NCI-H2081 (cell line): ENCODE results near the gene CEP170B.
"Not testable (repeated sequence)": the region's sequence is repeated elsewhere in the genome, so short reads cannot be mapped to it uniquely, and the experiment has no call there.

Source experiments
- DNase-seq, 2 experiments: peaks; one replicate each; lab custom pipeline; 2025; lab: John Stamatoyannopoulos, UW

CEP170B gene

GRCh38 chr14:104865081-104865630 lies at the start of gene CEP170B:
Gene CEP170B (plus strand): TSS chr14:104865268. CDS start chr14:104868451, 3,183 bp downstream.
- no peak for DNase-seq

- DNase-seq = no peak
Observed at GRCh38 chr14:104816616-104816884, 48.5 kb upstream of the CEP170B start.

DNA sequence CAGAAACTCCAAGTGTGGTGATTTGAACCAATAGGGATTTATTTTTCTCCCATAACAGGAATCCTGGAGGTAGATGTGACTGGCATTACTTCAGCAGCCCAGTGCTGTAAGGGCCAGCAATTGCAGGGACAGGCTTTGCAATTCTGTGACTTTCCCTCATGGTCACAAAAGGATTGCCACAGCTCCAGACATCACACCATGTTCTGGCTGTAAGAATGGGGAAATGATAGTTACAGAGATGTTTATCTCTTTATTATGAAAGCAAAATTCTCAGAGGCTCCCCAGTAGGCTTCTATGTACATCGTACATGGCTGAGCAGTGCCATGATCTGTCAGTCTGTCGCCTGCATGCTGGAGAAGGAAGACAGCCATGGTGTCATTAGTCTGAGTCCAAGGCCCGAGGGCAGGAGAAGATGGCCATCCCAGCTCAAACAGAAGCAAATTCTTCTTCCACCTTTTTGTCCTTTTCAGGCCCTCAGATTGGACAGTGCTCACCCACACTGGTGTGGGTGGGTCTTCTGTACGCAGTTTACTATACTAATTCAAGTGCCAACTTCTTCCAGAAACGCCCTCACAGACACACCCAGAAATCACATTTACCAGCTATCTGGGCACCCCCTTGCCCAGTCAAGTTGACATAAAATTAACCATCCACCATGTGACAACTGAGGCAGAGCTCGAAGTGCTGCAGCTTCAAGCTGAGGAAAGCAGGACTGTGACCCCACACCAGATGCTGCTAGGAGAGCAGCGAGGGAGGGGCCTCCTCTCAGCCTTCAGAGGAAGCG lies 46.9 kb upstream of the CEP170B start:
- DNase-seq = no peak

DNA sequence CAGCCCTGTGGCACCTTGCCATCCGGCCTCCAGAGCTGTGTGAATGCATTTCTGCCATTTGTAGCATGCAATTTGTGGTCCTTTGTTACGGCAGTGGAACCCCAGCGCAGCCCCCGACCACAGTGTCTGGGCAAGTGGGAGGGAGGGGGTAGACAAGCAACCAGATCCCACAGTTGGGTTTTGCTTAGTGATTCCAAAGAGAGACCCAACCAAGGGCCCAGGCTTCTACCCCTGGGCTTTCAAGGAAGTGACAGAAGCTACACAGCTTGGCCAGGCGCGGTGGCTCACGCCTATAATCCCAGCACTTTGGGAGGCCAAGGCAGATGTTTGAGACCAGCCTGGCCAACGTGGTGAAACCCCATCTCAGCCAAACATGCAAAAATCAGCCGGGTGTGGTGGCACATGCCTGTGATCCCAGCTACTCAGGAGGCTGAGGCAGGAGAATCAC lies 46.3 kb upstream of the CEP170B start:
- no peak for DNase-seq

- DNase-seq = no peak
Observed at GRCh38 chr14:104819361-104819781, 45.7 kb upstream of the CEP170B start.

DNA sequence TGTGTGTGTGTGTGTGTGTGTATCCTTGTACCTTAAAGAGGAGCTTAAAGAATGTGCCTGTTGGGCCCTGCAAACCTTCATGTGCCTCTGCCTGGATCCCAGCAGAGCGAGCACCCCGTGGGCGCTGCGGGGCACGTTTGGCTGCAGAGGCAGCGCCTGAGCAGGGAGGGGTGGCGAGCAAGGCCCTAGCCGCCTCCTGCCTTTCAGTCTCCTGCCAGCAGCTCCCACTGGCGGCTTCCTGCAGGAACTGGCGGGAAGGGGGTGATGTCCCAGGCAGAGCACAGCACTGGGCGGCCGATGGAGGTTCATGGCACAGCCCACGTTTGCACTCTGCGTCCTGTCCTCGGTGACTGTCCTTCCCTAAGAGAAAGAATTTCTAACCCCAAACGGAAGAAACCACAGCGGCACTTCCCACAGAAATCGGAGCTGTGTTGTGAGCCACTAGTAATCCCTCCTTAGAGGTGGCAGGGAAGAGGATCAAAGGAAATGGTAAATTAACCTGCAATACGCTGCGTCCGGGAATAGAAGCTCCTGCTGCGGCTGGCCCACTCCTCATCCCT lies 44.3 kb upstream of the CEP170B start:
- DNase-seq = peak in 1 of 2 experiments; percentile 56

- DNase-seq = no peak
Observed at GRCh38 chr14:104821229-104821945, 43.7 kb upstream of the CEP170B start.

DNA sequence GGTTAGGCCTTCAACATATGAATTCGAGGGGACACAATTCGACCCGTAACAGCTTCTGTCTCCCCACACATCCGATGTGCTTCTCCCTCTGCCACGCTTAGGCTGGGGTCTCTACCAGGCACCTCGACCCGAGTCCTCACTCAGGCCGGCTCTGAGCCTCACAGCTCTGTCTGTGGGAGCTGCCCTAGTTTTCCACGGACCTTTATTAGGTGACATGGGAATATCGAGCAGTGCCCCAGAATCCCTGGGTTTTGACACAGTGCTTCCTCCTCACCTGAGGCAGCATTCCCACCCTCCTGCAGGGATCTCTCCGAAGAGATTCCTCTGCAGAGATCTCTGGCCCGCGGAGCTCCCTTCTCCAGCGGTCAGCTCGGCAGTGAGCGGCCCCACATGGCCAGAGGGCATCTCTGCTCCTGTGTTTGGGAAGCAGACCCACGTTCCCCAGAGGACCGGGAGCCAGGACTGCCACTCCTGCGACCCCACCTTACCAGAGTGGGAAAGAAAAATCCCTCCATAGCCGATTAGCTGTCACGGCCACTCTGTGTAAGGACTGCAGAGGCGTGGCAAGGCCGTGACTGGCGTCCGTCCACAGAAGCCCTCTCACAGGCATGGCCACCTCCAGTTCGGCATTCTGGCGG lies 43.0 kb upstream of the CEP170B start:
- DNase-seq = no peak

- no peak for DNase-seq
Observed at GRCh38 chr14:104822821-104823615, 42.0 kb upstream of the CEP170B start.

GRCh38 chr14:104824353-104824997 lies 40.6 kb upstream of the CEP170B start:
- DNase-seq = no peak

DNA sequence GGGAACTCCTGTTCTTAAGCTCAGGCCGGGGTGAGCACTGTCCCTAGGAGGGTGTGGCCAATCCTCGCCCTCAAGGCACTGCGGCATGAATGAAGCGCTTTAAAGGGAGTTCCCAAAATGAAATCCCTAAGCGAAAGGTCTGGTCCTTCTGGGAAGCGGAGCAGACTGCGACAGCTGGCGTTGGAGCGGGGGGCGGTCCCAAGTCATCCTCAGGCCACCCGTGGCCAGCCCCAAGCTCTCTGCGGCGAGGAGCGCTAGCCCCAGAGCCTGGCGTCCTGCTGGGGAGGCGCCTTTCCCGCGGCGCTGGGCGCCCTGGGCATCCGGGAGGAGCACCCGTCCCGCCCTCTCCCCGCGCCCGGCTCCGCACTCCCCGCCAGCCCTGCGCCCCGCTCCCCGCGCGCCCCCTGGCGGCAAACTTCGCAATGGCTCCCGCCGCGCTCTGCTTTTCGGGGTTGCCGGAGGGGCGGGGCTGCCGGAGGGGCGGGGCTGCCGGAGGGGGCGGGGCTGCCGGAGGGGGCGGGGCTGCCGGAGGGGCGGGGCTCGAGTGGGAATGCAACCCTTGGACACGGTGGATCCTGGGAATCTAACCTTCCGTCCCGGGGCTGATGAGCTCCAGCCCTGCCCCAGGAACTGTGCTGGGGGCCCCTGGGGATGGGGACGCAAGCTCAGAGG lies 38.7 kb upstream of the CEP170B start:
- peak; percentile 71 to 80 for DNase-seq

GRCh38 chr14:104826861-104827176 lies 38.2 kb upstream of the CEP170B start:
- no peak for DNase-seq

DNA sequence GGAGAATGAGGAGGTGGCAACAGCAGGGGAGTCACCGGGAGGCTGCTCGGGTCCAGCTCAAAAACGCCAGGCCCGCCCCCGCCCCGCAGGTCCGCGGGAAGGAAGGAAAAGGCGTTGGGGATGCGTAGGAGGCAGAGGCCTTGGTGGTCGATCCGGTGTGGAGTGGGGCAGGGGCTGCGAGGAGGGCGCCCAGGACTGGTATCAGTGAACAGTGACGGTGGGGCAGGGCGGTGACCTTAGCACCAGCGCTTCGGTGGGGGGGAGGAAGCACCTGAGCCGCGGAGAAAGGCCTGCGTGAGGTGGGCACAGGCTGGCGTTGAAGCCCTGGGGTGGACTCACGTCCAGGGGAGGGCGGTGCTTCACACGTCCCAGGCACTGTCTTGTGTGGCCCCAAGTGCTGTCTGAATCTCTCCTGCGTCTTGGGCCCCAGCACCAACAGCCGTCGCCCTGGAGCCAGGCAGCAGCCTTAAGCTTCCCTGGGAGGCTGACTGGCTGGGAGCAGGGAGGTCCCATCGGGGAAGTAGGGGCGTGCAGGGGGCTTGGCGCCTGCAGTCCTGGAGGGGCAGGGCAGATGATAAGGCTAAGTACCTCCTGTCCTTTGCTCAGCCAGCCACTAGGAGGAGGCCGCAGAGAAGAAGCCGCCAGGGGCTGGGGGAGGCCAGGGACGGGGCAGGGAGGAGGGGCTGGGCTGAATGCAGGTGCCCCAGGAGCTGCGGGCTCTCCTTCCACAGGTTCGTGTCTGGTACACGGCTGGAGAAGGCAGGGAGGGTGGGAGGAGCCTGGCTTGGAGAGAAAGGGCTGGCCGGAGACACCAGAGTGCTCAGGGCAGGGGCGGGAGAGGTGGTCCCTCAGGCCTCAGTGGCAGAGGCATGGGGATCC lies 37.7 kb upstream of the CEP170B start:
- DNase-seq = peak; percentile 27 to 41

DNA sequence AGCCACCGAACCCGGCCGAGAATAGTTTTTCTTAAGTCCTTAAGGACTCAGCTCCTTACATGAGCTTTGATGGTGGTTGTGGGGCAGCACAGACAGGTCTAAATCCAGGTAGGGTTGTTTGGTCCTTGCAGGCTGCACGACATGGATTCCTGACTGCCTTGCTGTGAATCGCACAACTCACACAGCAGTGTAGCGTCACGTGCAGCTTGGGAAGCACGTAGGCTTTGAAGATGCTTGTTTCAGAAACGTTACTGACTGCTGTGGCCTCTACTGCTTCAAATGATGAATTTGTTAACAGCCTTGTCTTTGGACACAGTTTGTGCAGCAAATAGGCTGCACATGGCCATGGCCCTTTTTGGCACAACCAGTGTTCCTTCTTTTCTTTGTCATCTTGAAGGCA lies 34.3 kb upstream of the CEP170B start:
- DNase-seq = no peak

DNA sequence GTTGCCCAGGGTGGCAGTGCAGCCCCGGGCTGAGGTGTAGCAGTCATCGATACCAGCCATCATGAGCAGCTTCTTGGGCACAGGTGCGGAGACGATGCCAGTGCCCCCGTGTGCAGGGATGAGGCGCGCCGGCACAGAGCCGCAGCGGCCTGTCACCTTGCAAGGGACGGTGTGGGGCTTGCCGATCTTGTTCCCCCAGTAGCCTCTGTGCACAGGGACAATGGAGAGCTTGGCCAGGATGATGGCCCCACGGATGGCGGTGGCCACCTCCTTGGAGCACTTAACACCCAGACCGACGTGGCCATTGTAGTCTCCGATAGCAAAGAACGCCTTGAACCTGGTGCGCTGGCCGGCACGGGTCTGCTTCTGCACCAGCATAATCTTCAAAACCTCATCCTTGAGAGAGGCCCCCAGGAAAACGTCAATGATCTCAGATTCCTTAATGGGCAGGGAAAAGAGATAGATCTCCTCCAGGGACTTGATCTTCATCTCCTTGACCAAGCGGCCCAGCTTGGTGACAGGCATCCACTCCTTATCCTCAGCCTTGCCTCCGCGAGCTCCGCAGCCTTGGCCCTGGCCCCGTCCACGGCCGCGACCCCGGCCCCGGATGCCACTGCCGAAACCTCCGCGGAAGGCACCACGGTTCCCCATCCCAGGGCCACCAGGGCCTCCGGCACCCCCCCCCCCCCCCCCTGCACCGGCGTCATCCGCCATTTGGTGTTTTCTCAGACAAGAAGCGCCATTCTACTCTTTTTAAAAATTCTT lies 28.7 kb upstream of the CEP170B start:
- not testable (repeated sequence) for DNase-seq

DNA sequence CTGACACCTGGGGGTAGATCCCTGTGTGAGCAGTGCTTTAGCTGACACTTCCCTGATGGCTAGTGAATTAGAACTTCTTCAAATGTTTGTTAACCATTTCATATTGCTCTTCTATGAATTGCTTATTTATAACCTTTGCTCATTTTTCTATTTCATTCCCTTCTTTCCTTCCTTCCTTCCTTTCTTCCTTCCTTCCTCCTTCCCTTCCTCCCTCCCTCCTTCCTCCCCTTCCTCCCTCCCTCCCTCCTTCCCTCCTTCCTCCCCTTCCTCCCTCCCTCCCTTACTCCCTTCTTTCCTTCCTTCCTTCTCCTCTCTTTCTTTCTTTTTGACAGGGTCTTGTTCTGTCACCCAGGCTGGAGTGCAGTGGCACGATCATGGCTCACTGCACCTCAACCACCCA lies 23.3 kb upstream of the CEP170B start:
- DNase-seq = no peak

- no peak for DNase-seq
Observed at GRCh38 chr14:104843006-104843405, 22.1 kb upstream of the CEP170B start.

DNA sequence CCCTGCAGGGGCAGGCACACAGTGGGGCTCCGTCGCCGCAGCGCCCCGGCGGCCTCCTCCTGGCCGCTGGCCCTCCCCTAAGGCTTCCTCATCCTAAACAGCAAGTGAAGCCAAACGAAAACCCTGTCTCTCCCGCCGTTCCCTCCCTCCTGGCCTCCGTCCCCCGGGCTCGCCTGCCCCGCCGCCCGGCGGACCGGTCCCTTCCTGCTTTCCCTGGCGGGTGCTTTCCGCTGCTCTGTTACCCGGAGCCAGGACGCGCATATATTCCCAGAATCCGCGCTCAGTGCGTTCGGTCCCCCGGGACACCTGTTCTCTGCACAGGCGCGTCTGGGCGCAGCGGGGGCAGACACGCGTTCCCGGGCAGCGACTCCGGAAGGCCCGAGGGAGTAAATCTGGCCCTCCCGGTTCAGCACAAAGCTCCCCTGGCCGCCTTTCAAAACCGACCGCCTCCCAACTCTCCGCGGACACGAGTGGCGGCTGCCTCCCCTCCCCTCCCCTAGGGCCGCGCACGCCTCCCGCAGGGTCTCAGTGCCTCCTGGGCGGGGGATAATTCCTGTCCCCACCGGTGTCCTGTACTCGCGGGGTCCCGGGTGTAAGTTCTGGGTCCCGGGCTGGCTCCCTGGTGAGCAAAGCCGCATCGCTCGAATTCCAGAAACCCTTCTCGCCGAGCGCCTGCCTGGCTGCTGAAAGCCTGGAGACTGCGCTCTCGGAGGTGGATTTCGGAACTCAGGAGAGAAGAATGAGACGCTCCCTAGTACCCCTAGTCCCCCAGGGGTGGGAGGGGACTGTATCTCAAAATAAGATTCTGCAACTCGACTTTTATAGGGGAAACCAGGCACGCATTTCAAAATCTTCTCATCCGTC lies 21.4 kb upstream of the CEP170B start:
- DNase-seq = no peak
